Tibial artery (tissue), 4 donors: Measurements from ENCODE around the gene CDC42EP5.
"Not testable (repeated sequence)": the region's sequence is repeated elsewhere in the genome, so short reads cannot be mapped to it uniquely, and the experiment has no call there.

ENCODE experiments used
- DNase-seq, 2 donors: peaks; one replicate each; pipeline ENCODE4 v3.0.0-alpha.2; 2019
- H3K27ac ChIP-seq, 2 donors: fragments of 200-600 bp; sonication (generic) in 1 of 2; 1 replicate in 1 of 2; 2 replicates in 1 of 2; pipeline ENCODE4 v1.5.1; 2018 to 2019; ENCODE audit warnings: mild to moderate bottlenecking in 1 of 2
- H3K27me3 ChIP-seq, 2 donors: fragments of 200-600 bp; sonication (generic) in 1 of 2; one replicate each; pipeline versions ENCODE4 v1.5.1 to v1.6.0; 2016 to 2019
- H3K36me3 ChIP-seq, 3 donors: fragments of 200-600 bp; sonication (generic) in 2 of 3; one replicate each; pipeline ENCODE4 v1.5.1; 2016 to 2019; ENCODE audit warnings: mild to moderate bottlenecking in 2 of 3
- H3K4me1 ChIP-seq, 4 donors: fragments of 200-600 bp; sonication (generic) in 2 of 4; 1 replicate in 3 of 4; 2 replicates in 1 of 4; pipeline ENCODE4 v1.5.1; 2016 to 2019
- H3K4me3 ChIP-seq, 2 donors: fragments of 200-600 bp; sonication (generic) in 1 of 2; 1 replicate in 1 of 2; 2 replicates in 1 of 2; pipeline ENCODE4 v1.5.1; 2018 to 2019; ENCODE audit warnings: mild to moderate bottlenecking in 2 of 2
- H3K9me3 ChIP-seq, 3 donors: fragments of 200-600 bp; sonication (generic) in 1 of 3; one replicate each; pipeline ENCODE4 v1.5.1; 2016 to 2019
- intact Hi-C: fragments of 100-400 bp; cut with DNase I; formaldehyde crosslinking; loops from one replicate; pipeline ENCODE4 v1.15.0; 2023; ENCODE audit warnings: low total_unique reads
- TF ChIP-seq, protein P1 (sequence below), 2 experiments: fragments of 200-600 bp in 1 of 2; fragments of 450-650 bp in 1 of 2; IDR thresholded peaks; one replicate each; pipeline ENCODE4 v1.5.1; 2017 to 2019; ENCODE audit warnings: antibody characterized with exemption in 2 of 2, mild to moderate bottlenecking in 1 of 2, moderate library complexity in 1 of 2

Gene CDC42EP5

DNA sequence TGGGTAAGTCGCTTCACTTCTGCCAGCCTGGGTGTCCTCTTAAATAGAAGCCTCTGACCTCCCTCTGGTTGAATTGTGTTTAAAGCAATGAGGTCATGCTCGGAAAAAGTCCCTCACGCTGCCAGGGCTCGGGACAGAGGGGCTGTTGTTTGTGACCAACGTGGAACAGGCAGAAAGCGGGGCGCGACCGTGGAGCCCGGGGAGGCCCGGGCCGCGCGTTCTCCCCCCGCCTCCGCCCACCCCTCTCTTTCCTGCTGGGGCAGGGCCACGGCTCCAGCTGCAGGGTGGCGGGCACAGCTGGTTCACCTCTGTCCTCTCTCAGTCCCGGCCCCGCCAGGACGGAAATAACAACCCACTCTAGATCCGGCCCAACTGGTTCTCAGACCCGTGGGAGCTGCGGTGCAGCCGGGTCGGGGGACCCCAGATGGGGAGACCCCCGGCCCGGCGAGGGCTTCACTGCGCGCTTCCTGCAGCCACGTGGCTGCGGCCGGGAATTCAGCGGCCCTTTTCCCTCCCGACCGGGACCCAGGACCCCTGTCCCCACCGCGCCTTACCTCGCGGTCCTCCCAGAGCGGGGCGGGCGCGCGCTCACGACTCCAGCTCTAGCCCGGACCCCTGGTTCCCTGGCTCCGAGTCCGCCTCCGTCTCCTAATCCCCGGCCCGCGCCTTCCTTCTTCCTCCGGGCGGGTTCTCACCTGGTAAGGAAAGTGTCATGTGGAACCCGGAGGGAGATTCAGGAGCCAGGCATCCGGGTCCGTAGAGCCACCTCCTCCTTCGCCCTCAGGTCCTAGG lies 1.9 kb downstream of the CDC42EP5 start:
- Histone ChIP-seq H3K9me3 (no peaks in the 10 kb centered on the region), H3K36me3 (no peaks in the 10 kb centered on the region), H3K27ac (peak overlapping the region; percentile 18 to 53), H3K27me3 (peaks cover 0 to 21% of the 10 kb centered on the region in 2 donors), H3K4me3 (peak overlapping the region; percentile 44 to 46), H3K4me1 (peaks cover 0 to 29% (median 15%) of the 10 kb centered on the region in 4 donors)
- TF ChIP-seq, protein P1, sequence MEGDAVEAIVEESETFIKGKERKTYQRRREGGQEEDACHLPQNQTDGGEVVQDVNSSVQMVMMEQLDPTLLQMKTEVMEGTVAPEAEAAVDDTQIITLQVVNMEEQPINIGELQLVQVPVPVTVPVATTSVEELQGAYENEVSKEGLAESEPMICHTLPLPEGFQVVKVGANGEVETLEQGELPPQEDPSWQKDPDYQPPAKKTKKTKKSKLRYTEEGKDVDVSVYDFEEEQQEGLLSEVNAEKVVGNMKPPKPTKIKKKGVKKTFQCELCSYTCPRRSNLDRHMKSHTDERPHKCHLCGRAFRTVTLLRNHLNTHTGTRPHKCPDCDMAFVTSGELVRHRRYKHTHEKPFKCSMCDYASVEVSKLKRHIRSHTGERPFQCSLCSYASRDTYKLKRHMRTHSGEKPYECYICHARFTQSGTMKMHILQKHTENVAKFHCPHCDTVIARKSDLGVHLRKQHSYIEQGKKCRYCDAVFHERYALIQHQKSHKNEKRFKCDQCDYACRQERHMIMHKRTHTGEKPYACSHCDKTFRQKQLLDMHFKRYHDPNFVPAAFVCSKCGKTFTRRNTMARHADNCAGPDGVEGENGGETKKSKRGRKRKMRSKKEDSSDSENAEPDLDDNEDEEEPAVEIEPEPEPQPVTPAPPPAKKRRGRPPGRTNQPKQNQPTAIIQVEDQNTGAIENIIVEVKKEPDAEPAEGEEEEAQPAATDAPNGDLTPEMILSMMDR (IDR thresholded peaks at IDR 0.05) = no peak
- intact Hi-C loops = no loop called here
- peak in 1 of 2 donors; percentile 67 for DNase-seq

- DNase-seq = no peak
- peak overlapping the region; percentile 18 to 53 for H3K27ac ChIP-seq
- no peak overlapping the region for H3K4me3 ChIP-seq
- TF ChIP-seq, protein P1 (IDR thresholded peaks at IDR 0.05) = no peak
- H3K36me3 ChIP-seq = no peaks in the 10 kb centered on the region
- intact Hi-C loops = no loop called here
- no peaks in the 10 kb centered on the region for H3K9me3 ChIP-seq
- peaks cover 0 to 29% (median 15%) of the 10 kb centered on the region in 4 donors for H3K4me1 ChIP-seq
- peaks cover 0 to 21% of the 10 kb centered on the region in 2 donors for H3K27me3 ChIP-seq
Observed at GRCh38 chr19:54470276-54470887, 2.7 kb downstream of the CDC42EP5 start.

- TF ChIP-seq, protein P1 (IDR thresholded peaks at IDR 0.05) = no peak
- Histone ChIP-seq H3K27ac (no peak overlapping the region), H3K36me3 (no peaks in the 10 kb centered on the region), H3K9me3 (no peaks in the 10 kb centered on the region), H3K4me3 (no peak overlapping the region), H3K27me3 (peaks cover 0 to 21% of the 10 kb centered on the region in 2 donors), H3K4me1 (peaks cover 0 to 34% (median 19%) of the 10 kb centered on the region in 4 donors)
- intact Hi-C loops = loop anchor here (5.0 kb wide), 1 partner anchor 648 kb away; the partner anchor contains the start of gene PPP1R12C
- DNase-seq = no peak
Observed at GRCh38 chr19:54469496-54469934, 3.6 kb downstream of the CDC42EP5 start.

DNA sequence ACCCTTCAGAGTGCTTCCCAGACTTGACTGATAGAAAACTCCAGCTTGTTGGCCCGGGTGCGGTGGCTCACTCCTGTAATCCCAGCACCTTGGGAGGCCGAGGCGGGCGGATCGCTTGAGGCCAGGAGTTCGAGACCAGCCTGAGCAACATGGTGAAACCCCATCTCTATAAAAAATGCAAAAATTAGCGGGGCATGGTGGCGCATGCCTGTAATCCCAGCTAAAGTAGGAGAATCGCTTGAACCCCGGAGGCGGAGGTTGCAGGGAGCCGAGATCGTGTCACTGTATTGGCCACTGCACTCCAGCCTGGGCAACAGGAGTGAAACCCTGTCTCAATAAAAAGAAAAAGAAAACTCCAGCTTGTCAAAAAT lies 7.0 kb downstream of the CDC42EP5 start:
- peak in 1 of 2 donors; percentile 65 for DNase-seq
- H3K27ac ChIP-seq, H3K4me3 ChIP-seq, H3K27me3 ChIP-seq, H3K9me3 ChIP-seq: not testable (repeated sequence)
- peaks cover 5 to 11% (median 5%) of the 10 kb centered on the region in 3 donors for H3K36me3 ChIP-seq
- peaks cover 6 to 39% (median 25%) of the 10 kb centered on the region in 4 donors for H3K4me1 ChIP-seq
- intact Hi-C loops = loop anchor here (5.0 kb wide), 1 partner anchor 651 kb away; the partner anchor contains the start of gene PPP1R12C

- Histone ChIP-seq H3K4me3 (peak overlapping the region in 1 of 2 donors; percentile 62), H3K27me3 (peaks cover 0 to 3% of the 10 kb centered on the region in 2 donors), H3K36me3 (peaks cover 10 to 16% (median 11%) of the 10 kb centered on the region in 3 donors), H3K4me1 (peaks cover 6 to 34% (median 24%) of the 10 kb centered on the region in 4 donors), H3K9me3 (no peaks in the 10 kb centered on the region), H3K27ac (no peak overlapping the region)
- TF ChIP-seq, protein P1 (IDR thresholded peaks at IDR 0.05) = no peak
- intact Hi-C loops = loop anchor here (5.0 kb wide), 1 partner anchor 652 kb away; the partner anchor contains the start of gene PPP1R12C
- DNase-seq = peak in 1 of 2 donors; percentile 69
Observed at GRCh38 chr19:54465426-54466109, 7.5 kb downstream of the CDC42EP5 start.
